ENCODE results near the gene RNF168.

- TF ChIP-seq, protein P1, sequence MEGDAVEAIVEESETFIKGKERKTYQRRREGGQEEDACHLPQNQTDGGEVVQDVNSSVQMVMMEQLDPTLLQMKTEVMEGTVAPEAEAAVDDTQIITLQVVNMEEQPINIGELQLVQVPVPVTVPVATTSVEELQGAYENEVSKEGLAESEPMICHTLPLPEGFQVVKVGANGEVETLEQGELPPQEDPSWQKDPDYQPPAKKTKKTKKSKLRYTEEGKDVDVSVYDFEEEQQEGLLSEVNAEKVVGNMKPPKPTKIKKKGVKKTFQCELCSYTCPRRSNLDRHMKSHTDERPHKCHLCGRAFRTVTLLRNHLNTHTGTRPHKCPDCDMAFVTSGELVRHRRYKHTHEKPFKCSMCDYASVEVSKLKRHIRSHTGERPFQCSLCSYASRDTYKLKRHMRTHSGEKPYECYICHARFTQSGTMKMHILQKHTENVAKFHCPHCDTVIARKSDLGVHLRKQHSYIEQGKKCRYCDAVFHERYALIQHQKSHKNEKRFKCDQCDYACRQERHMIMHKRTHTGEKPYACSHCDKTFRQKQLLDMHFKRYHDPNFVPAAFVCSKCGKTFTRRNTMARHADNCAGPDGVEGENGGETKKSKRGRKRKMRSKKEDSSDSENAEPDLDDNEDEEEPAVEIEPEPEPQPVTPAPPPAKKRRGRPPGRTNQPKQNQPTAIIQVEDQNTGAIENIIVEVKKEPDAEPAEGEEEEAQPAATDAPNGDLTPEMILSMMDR (IDR thresholded peaks at IDR 0.05), result no peak
- no peak for TF ChIP-seq POLR2A (IDR thresholded peaks at IDR 0.05)
These were observed 5.3 kb downstream of the RNF168 start for GRCh38 chr3:196498297-196498696.
